HCT116 (cell line): Measurements from ENCODE around the gene TEX22. TPM values are rescaled to one million over a fixed set of nuclear protein-coding genes. Genes with fewer than 3 reads are reported as not detected.

Experiments
- ATAC-seq: fragments of 200-7000 bp; cut with Tn5 transposase; 2 replicates; pipeline ENCODE4 v1.9.1; 2020; ENCODE audit warnings: mild to moderate bottlenecking, moderate library complexity
- BruUV-seq: library from RNA; stranded (reverse); fragments of 400-500 nt; replicated peaks from 2 replicates; lab custom pipeline; 2021; lab: Mats Ljungman, UMichigan
- CTCF ChIA-PET: fragments of 300-600 bp; sonication (Branson Sonifier 250); formaldehyde crosslinking; loops from one replicate; lab custom pipeline; 2021; ENCODE audit warnings: antibody characterized with exemption; lab: Charles Lee
- POLR2A ChIA-PET: fragments of 300-600, 350-600 bp; sonication (Branson Sonifier 250); formaldehyde crosslinking; loops from one replicate; lab custom pipeline; 2021; ENCODE audit warnings: antibody characterized with exemption; lab: Charles Lee
- RAD21 ChIA-PET, 2 experiments: fragments of 300-600 bp; sonication (Branson Sonifier 250); formaldehyde crosslinking; loops; one replicate each; lab custom pipeline; 2023; ENCODE audit warnings: low total read pairs in 2 of 2; ENCODE audit not compliant: uncharacterized antibody in 2 of 2, unreplicated experiment in 2 of 2, low non-redundant PET in 1 of 2; lab: Charles Lee
- DNase-seq: peaks from one replicate; pipeline ENCODE4 v3.0.0-alpha.2; 2010; ENCODE audit warnings: low read depth, low spot score
- H2AFZ ChIP-seq: fragments of 200-600 bp; shearing (Covaris generic), sonication (generic); 2 replicates; pipeline ENCODE4 v1.6.1; 2017; ENCODE audit warnings: low read depth, mixed run types, mixed read lengths, antibody characterized with exemption, low read length; ENCODE audit not compliant: poor library complexity, severe bottlenecking
- H3K27ac ChIP-seq: 2 replicates; pipeline ENCODE4 v1.5.1; 2012; ENCODE audit warnings: low read depth, low read length
- H3K27me3 ChIP-seq: fragments of 200-600 bp; sonication (generic); 2 replicates; pipeline ENCODE4 v1.6.1; 2016; ENCODE audit warnings: mixed run types, low read length, mixed read lengths; ENCODE audit not compliant: insufficient read depth
- H3K36me3 ChIP-seq, 2 experiments: fragments of 200-500 bp in 1 of 2; fragments of 200-600 bp in 1 of 2; sonication (Bioruptor generic) in 1 of 2; sonication (generic) in 1 of 2; 2 replicates each; pipeline versions ENCODE4 v1.5.1 to v1.6.1; 2014 to 2016; ENCODE audit warnings: low read length in 2 of 2, inconsistent platforms in 1 of 2, mixed read lengths in 1 of 2, mixed run types in 1 of 2; ENCODE audit not compliant: insufficient read depth in 2 of 2, control insufficient read depth in 1 of 2
- H3K4me1 ChIP-seq, 2 experiments: fragments of 200-600 bp in 1 of 2; sonication (generic) in 1 of 2; 2 replicates each; pipeline versions ENCODE4 v1.5.1 to v1.6.1; 2012 to 2017; ENCODE audit warnings: low read length in 2 of 2, inconsistent platforms in 1 of 2, mild to moderate bottlenecking in 1 of 2, mixed read lengths in 1 of 2, mixed run types in 1 of 2, moderate library complexity in 1 of 2; ENCODE audit not compliant: insufficient read depth in 2 of 2, control insufficient read depth in 1 of 2
- H3K4me2 ChIP-seq: fragments of 200-600 bp; sonication (generic); 2 replicates; pipeline ENCODE4 v1.6.1; 2017; ENCODE audit warnings: mixed run types, low read length, mixed read lengths
- H3K4me3 ChIP-seq, 2 experiments: fragments of 200-600 bp in 1 of 2; sonication (generic) in 1 of 2; replicated peaks in 1 of 2; 2 replicates each; pipeline ENCODE4 v1.5.1; 2011 to 2016; ENCODE audit warnings: low read length in 2 of 2, control low read depth in 1 of 2, low read depth in 1 of 2, mild to moderate bottlenecking in 1 of 2, mixed read lengths in 1 of 2, mixed run types in 1 of 2
- H3K79me2 ChIP-seq: fragments of 200-600 bp; sonication (generic); 2 replicates; pipeline ENCODE4 v1.6.1; 2017; ENCODE audit warnings: mild to moderate bottlenecking, mixed run types, low read length, moderate library complexity, mixed read lengths; ENCODE audit not compliant: insufficient read depth
- H3K9ac ChIP-seq: fragments of 200-600 bp; sonication (generic); 2 replicates; pipeline ENCODE4 v1.6.1; 2016; ENCODE audit warnings: low read length, mixed read lengths
- H3K9me2 ChIP-seq: fragments of 200-600 bp; sonication (generic), shearing (Covaris generic); 2 replicates; pipeline ENCODE4 v1.6.1; 2017; ENCODE audit warnings: mixed run types, mild to moderate bottlenecking, moderate library complexity; ENCODE audit not compliant: insufficient read depth
- H3K9me3 ChIP-seq, 2 experiments: fragments of 200-500 bp in 1 of 2; fragments of 200-600 bp in 1 of 2; sonication (Bioruptor generic) in 1 of 2; sonication (generic) in 1 of 2; 2 replicates each; pipeline ENCODE4 v1.6.1; 2014 to 2017; ENCODE audit warnings: low read length in 2 of 2, mixed read lengths in 2 of 2, inconsistent platforms in 1 of 2, low read depth in 1 of 2, mild to moderate bottlenecking in 1 of 2, mixed run types in 1 of 2, moderate library complexity in 1 of 2; ENCODE audit not compliant: control insufficient read depth in 1 of 2, insufficient read depth in 1 of 2
- H4K20me1 ChIP-seq: fragments of 200-600 bp; sonication (generic), shearing (Covaris generic); 2 replicates; pipeline ENCODE4 v1.6.1; 2017; ENCODE audit warnings: mixed run types, mild to moderate bottlenecking, moderate library complexity; ENCODE audit not compliant: insufficient read depth
- CBX3 ChIP-seq: IDR thresholded peaks from 2 replicates; pipeline ENCODE4 v1.6.1; 2012; ENCODE audit warnings: low read depth
- CEBPB ChIP-seq: IDR thresholded peaks from 2 replicates; pipeline ENCODE4 v1.6.1; 2012; ENCODE audit warnings: low read depth
- CTCF ChIP-seq, 3 experiments: fragments of 200-600 bp in 1 of 3; sonication (generic) in 1 of 3; IDR thresholded peaks in 2 of 3; conservative IDR thresholded peaks in 1 of 3; 2 replicates each; pipeline ENCODE4 v1.5.1; 2012 to 2017; ENCODE audit warnings: low read depth in 2 of 3, low read length in 2 of 3, antibody characterized with exemption in 1 of 3, borderline replicate concordance in 1 of 3, control low read depth in 1 of 3, mild to moderate bottlenecking in 1 of 3, mixed read lengths in 1 of 3, mixed run types in 1 of 3, moderate library complexity in 1 of 3; ENCODE audit not compliant: insufficient read depth in 1 of 3
- ELF1 ChIP-seq: IDR thresholded peaks from 2 replicates; pipeline ENCODE4 v1.6.1; 2012; ENCODE audit warnings: low read depth, borderline replicate concordance
- FOSL1 ChIP-seq: IDR thresholded peaks from 2 replicates; pipeline ENCODE4 v1.6.1; 2012; ENCODE audit warnings: low read depth
- JUND ChIP-seq: IDR thresholded peaks from 2 replicates; pipeline ENCODE4 v1.6.1; 2012
- MAX ChIP-seq: IDR thresholded peaks from 2 replicates; pipeline ENCODE4 v1.6.1; 2012
- POLR2A ChIP-seq: IDR thresholded peaks from 2 replicates; pipeline ENCODE4 v1.7.0; 2011; ENCODE audit warnings: borderline replicate concordance; ENCODE audit not compliant: insufficient read depth, insufficient read length; ENCODE audit errors: extremely low read depth
- POLR2AphosphoS5 ChIP-seq: IDR thresholded peaks from 2 replicates; pipeline ENCODE4 v1.6.1; 2011; ENCODE audit warnings: mild to moderate bottlenecking, low read depth, low read length, moderate library complexity
- SP1 ChIP-seq: IDR thresholded peaks from 2 replicates; pipeline ENCODE4 v1.6.1; 2012; ENCODE audit warnings: low read depth
- TCF7L2 ChIP-seq: IDR thresholded peaks from 2 replicates; pipeline ENCODE4 v1.7.0; 2011; ENCODE audit warnings: borderline replicate concordance, inconsistent platforms; ENCODE audit not compliant: insufficient read depth, insufficient read length; ENCODE audit errors: extremely low read depth
- intact Hi-C: fragments of 100-400 bp; cut with micrococcal nuclease; formaldehyde crosslinking; loops from 2 replicates; pipeline ENCODE4 v1.10.0; 2022
- total RNA-seq: library from RNA; stranded (reverse); gene quantifications from one replicate; pipeline ENCODE4 v1.2.1, GENCODE V29; 2021; ENCODE audit not compliant: unreplicated experiment

Gene TEX22
- total RNA-seq, 1 experiment from 2014 or later: 3.8 TPM

DNA sequence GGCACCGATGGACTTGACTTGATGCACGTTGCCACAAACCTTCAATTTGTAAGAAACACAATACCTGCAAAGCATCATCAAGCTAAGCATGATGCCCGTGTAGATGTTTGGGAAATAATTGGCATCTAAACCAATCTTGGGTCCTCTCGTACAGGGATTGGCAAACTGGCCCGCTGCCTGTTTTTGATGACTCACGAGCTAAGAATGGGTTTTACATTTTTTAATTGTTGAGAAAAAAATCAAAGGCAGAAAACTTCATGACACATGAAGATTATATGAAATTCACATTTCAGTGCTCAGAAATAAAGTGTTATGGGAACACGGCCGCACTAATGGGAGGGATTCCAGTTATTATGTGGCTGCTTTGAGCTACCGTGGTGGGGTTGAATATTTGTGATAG is 32.2 kb downstream of the TEX22 start:
- peaks cover 2% of the 10 kb centered on the region in 2 experiments for H3K36me3 ChIP-seq
- H3K4me3 ChIP-seq: 0 out of 4 replicates have a peak overlapping the region, but pooled peaks of 1 of the 2 experiments have one; percentile 13
- no TSS peak for BruUV-seq
- H3K9me2 ChIP-seq: no peaks in the 10 kb centered on the region
- peak overlapping the region; percentile 61 for H3K4me2 ChIP-seq
- DNase-seq: peak; percentile 21
- intact Hi-C loops: no loop called here
- no peaks in the 10 kb centered on the region for H3K9me3 ChIP-seq
- RAD21 ChIA-PET: no interaction called here
- POLR2A ChIA-PET: no interaction called here
- peaks cover 20 to 38% of the 10 kb centered on the region in 2 experiments for H3K4me1 ChIP-seq
- peak overlapping the region; percentile 20; the same call in 1 of the 2 replicates for H3K9ac ChIP-seq
- no peaks in the 10 kb centered on the region for H3K27me3 ChIP-seq
- TF ChIP-seq POLR2AphosphoS5 (0 out of 2 replicates have a peak, but pooled peaks have one; percentile 5), CBX3 (no peak), FOSL1 (peak; percentile 54), ELF1 (no peak), MAX (no peak), CTCF (IDR thresholded peaks at IDR 0.05 in 2 of 3, conservative IDR thresholded peaks at IDR 0.05 in 1 of 3; ENCODE audit: borderline replicate concordance in 1 of 3, insufficient read depth in 1 of 3, low read depth in 2 of 3, low read length in 2 of 3) (no peak), JUND (peak; percentile 61), SP1 (no peak), TCF7L2 (no peak), POLR2A (no peak), CEBPB (no peak)
- CTCF ChIA-PET: interaction anchor here (1.1 kb wide), 1 partner anchor 50 kb away, joined by 9 read pairs; no protein-coding TSS in a partner anchor
- peaks cover 93% of the 10 kb centered on the region for H3K79me2 ChIP-seq
- peak; percentile 53 for ATAC-seq
- H3K27ac ChIP-seq: peak overlapping the region; percentile 36; the same call in 1 of the 2 replicates
- peaks cover 21% of the 10 kb centered on the region for H4K20me1 ChIP-seq
- H2AFZ ChIP-seq: no peak overlapping the region
